ENCODE results near the gene TAP2. TPM values are rescaled to one million over a fixed set of nuclear protein-coding genes. Genes with fewer than 3 reads are reported as not detected.
"Not testable (repeated sequence)": the region's sequence is repeated elsewhere in the genome, so short reads cannot be mapped to it uniquely, and the experiment has no call there.

Gene TAP2
- polyA plus RNA-seq, 2 of the 4 experiments (the other 2 are of a cell fraction), result 11.4 to 15.9 TPM

GRCh38 chr6:32873947-32874346, 35.4 kb upstream of the TAP2 start:
- POLR2A ChIA-PET; H3K4me2 ChIP-seq; H3K9me3 ChIP-seq; DNase-seq (ENCODE audit: low read depth in 1 of 2, low spot score in 1 of 2); FAIRE-seq; H3K27ac ChIP-seq; H3K4me3 ChIP-seq; H3K4me1 ChIP-seq; ATAC-seq: not testable (repeated sequence)
- WGBS (ENCODE audit: missing lambda C conversion rate), result 0% methylated on average over 1 of the region's 1 CpG
- CTCF ChIA-PET, result interaction anchor here (0.8 to 13.9 kb wide), 2 partner anchors 32 to 93 kb away, joined by 3 to 253 read pairs; partner anchors contain the start of genes PSMB8 and TAP2

- POLR2A ChIA-PET, result interaction anchor here (1.1 to 2.3 kb wide), 5 partner anchors 23 to 103 kb away, joined by 3 to 12 read pairs (median 4); partner anchors contain the start of gene TAP2
Observed at GRCh38 chr6:32868257-32868788, 29.8 kb upstream of the TAP2 start.

More at GRCh38 chr6:32868257-32868788, 29.8 kb upstream of the TAP2 start:
- TF ChIP-seq RNF2 (IDR thresholded peaks at IDR 0.05; ENCODE audit: borderline replicate concordance, low read depth), result no peak
- TF ChIP-seq FOXS1 (CRISPR knock-in tag; IDR thresholded peaks at IDR 0.05), result no peak
- no peak for TF ChIP-seq EHF (CRISPR knock-in tag; IDR thresholded peaks at IDR 0.05)
- peak; percentile 88 to 91 for TF ChIP-seq RAD21 (conservative IDR thresholded peaks at IDR 0.05 in 1 of 2, IDR thresholded peaks at IDR 0.05 in 1 of 2)
- TF ChIP-seq NFE2L2 (conservative IDR thresholded peaks at IDR 0.05; ENCODE audit: low read length), result no peak
- no peak for TF ChIP-seq HDAC2 (IDR thresholded peaks at IDR 0.05)
- TF ChIP-seq PHF8 (IDR thresholded peaks at IDR 0.05; ENCODE audit: borderline replicate concordance, low read depth), result no peak
- no peak for TF ChIP-seq TFCP2L1 (CRISPR knock-in tag; IDR thresholded peaks at IDR 0.05)
- TF ChIP-seq CEBPB (IDR thresholded peaks at IDR 0.05), result no peak
- peak; percentile 83 for TF ChIP-seq CTCF (IDR thresholded peaks at IDR 0.05)
- no peak for TF ChIP-seq EP300 (IDR thresholded peaks at IDR 0.05)
- TF ChIP-seq HES2 (IDR thresholded peaks at IDR 0.05), result no peak
- TF ChIP-seq USF2 (IDR thresholded peaks at IDR 0.05), result no peak
- TF ChIP-seq MAZ (IDR thresholded peaks at IDR 0.05; ENCODE audit: borderline replicate concordance, low read depth, low read length), result no peak
- no peak for TF ChIP-seq POLR2A (IDR thresholded peaks at IDR 0.05; ENCODE audit: low read length)
- no peak for TF ChIP-seq REST (IDR thresholded peaks at IDR 0.05)
- no peak for TF ChIP-seq POLR2AphosphoS2 (conservative IDR thresholded peaks at IDR 0.05; ENCODE audit: low read length)
- TF ChIP-seq EHMT2 (IDR thresholded peaks at IDR 0.05; ENCODE audit: low read depth), result no peak
- no peak for TF ChIP-seq MYC (IDR thresholded peaks at IDR 0.05; ENCODE audit: borderline replicate concordance, low read length)
- no peak for TF ChIP-seq MAFK (IDR thresholded peaks at IDR 0.05; ENCODE audit: partially characterized antibody)
- TF ChIP-seq MAX (IDR thresholded peaks at IDR 0.05), result no peak
- no peak for TF ChIP-seq HOXB13 (CRISPR knock-in tag; IDR thresholded peaks at IDR 0.05; ENCODE audit: low read depth)
- TF ChIP-seq ZNF302 (CRISPR knock-in tag; IDR thresholded peaks at IDR 0.05), result no peak
- TF ChIP-seq CHD4 (IDR thresholded peaks at IDR 0.05; ENCODE audit: borderline replicate concordance), result no peak
- TF ChIP-seq SMC3 (IDR thresholded peaks at IDR 0.05), result peak; percentile 83
- TF ChIP-seq HEYL (CRISPR knock-in tag; IDR thresholded peaks at IDR 0.05), result no peak
- no peak for TF ChIP-seq FOSL2 (IDR thresholded peaks at IDR 0.05)
- TF ChIP-seq FOSL2 (CRISPR knock-in tag; IDR thresholded peaks at IDR 0.05), result no peak
- Histone ChIP-seq H3K27ac (no peak overlapping the region), H3K4me1 (no peaks in the 10 kb centered on the region), H3K4me2 (no peak overlapping the region), H3K4me3 (no peak overlapping the region), H3K9me3 (no peaks in the 10 kb centered on the region)
- ATAC-seq, result peak; percentile 84 to 86; a peak in 5 of 6 replicates
- CTCF ChIA-PET, result interaction anchor here (0.6 to 13.9 kb wide), 42 partner anchors 9 to 615 kb away, joined by 3 to 253 read pairs (median 4); partner anchors contain the start of genes HLA-DMA, HLA-DMB, PSMB8 and PSMB9
- no peak for FAIRE-seq
- peak; percentile 20 to 63 for DNase-seq (ENCODE audit: low read depth in 1 of 2, low spot score in 1 of 2)
- WGBS (ENCODE audit: missing lambda C conversion rate), result 13% methylated on average over 5 of the region's 5 CpGs
